Measurements from ENCODE around the gene SDC1.
"Not testable (repeated sequence)": the region's sequence is repeated elsewhere in the genome, so short reads cannot be mapped to it uniquely, and the experiment has no call there.

SDC1 gene

DNA sequence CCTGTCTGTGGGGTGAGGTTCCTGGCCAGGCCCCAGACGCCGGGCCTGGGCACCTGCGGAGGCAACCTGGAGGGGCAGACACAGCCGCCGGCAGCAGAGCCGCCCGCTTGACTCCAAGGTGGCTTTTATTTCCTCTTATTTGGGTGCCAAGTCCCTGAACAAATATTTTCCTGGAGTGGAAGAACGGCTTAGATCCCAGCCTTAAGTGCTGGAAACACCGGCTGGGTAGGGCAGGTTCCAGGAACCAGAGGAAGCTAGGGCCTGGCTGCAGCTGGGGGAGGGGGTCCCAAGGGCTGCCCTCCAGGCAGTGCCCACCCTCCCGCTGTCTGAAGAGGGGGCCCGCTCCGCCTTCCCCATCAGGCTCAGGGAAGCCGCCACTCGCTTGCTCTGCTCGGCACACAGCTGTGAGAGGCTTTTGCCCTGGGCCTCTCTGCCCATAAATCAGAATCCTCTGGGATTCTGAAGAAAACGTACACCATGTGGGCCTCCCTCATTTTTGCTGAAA lies 28.2 kb downstream of the SDC1 start:
- no peak for DNase-seq (ENCODE audit: low spot score)

GRCh38 chr2:20196053-20196656 lies 28.8 kb downstream of the SDC1 start:
- DNase-seq (ENCODE audit: low spot score) = no peak

GRCh38 chr2:20195431-20196033 lies 29.4 kb downstream of the SDC1 start:
- no peak for DNase-seq (ENCODE audit: low spot score)

DNA sequence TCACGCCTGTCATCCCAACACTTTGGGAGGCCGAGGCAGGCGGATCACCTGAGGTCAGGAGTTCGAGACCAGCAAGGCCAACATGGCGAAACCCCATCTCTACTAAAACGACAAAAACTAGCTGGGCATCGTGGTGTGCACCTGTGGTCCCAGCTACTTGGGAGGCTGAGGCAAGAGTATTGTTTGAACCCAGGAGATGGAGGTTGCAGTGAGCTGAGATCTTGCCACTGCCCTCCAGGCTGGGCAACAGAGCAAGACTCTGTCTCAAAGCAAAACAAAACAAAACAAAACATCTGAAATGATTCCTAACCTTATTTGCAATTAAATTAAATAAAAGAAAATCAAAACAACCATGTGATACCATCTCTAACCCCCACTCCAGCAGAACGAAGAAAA lies 29.9 kb downstream of the SDC1 start:
- not testable (repeated sequence) for DNase-seq (ENCODE audit: low spot score)

GRCh38 chr2:20194097-20195015 lies 30.6 kb downstream of the SDC1 start:
- DNase-seq (ENCODE audit: low spot score) = no peak

- DNase-seq (ENCODE audit: low spot score) = no peak
These were observed 31.7 kb downstream of the SDC1 start for GRCh38 chr2:20193185-20193584.

DNA sequence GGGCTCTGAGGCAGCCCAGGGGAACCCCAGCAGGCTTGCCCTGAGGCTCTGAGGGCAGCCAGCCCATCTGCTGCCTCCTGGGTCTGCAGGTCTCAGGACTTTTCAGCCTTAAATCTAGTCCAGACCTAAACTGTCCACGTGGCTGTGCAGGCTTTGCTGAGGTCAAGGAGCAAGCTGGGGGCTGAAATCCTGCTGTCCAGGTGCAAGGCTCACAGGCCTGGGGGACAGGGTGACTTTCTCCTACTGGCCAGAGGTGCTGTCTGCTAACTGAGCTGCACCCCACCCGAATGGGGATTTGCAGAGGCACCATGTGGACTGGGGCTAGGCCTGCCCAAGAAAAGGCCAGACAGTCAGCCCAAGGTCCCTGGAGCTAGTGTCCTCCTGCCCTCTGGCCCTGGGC lies 32.1 kb downstream of the SDC1 start:
- DNase-seq (ENCODE audit: low spot score) = no peak

DNA sequence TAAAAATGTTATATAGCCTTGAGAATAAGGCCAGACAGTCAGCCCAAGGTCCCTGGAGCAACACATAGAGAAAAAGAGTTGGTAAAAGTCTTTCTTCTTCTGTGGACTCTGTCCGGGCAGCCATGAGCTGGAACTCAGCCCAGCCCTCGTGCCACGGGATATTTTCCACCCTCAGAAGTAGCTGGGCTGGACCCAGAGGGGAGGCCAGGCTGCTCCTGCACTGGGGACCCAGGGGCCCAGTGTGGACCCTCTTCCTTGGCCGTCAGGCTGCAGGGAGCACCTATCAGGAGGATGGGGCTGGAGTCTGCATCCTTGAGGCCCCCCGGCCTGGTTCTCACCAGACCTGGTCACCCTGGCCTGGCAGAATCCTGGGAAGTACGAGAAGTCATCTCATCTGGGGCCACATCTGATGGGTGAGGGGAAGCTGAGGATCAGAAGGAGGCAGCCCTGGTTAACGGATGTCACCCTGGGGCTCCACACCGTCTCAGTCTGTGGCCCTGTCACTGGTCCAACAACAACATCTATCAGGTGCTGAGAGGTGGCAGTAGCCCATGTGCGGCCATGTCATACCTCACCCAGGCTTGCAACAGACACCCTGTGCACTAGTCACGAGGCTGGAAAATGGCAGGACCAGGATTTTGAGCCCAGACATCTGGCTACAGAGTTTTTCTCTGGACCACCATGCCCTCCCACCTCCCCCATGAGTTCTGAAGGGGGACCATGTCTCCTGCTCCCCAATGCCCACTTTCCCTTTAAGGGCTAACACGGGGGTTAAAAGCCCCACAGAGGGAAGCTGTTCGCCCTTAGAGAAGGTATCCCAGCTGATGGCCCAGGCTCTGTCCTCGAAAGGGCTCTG lies 33.0 kb downstream of the SDC1 start:
- DNase-seq (ENCODE audit: low spot score) = no peak

DNA sequence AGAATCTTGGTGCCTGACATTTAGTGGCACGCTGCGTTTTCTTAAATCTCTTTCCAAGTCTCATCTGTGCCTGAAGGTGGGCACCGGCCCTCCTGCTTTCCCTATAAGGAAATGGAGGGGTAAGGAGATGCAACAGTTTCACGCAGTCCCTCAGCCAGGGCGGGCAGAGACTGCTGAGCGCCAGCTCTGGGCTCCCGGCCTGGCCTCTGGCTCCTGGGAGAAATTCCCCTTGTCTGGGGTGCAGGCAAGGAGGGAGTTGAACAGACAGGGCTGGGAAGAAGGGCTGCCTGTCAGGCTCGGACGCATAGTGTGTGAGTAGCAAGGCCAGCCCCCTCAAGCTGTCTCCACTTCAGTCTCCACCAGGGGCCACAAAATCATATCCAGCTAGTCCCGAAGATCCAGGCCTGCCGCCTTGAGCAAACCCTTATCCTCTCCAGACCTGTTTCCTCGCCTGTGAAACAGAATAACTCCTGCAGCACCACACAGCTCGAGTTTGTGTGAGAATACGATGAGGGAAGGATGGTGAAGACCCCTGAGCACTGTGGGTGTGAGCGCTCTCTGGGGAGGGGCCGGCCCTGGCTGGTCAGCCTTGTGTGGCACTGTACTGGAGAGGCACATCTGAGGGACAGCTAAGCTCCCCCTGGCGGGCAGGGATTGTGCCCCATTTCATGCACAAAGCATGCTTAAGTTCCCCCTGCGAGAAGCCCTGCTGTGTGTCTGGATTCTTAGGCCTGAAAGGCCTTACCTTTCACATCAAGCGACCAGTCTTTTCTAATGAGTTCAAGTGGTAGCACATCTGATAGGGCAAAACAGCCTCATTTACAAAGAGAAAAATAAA lies 33.8 kb downstream of the SDC1 start:
- no peak for DNase-seq (ENCODE audit: low spot score)

DNA sequence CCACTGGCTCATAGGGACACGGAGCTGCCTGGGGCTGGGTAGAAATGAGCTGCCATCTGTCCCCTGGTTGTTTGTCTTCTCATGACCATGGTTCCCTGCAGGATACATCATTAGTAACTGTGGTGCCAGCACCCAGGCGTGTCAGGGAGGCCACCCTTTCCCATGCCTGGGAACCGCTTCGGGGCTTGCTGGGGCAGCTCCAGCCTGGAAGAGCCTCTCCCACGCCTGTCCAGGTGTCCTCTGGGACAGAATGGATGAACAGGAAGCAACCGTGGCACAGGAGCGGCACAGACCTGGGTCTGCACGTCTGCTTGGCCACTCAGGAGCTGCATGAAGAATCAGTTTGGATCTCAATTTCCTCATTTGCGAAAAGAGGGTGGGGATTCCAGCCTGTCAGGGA lies 34.8 kb downstream of the SDC1 start:
- no peak for DNase-seq (ENCODE audit: low spot score)

GRCh38 chr2:20189299-20189931 lies 35.5 kb downstream of the SDC1 start:
- DNase-seq (ENCODE audit: low spot score) = no peak

DNA sequence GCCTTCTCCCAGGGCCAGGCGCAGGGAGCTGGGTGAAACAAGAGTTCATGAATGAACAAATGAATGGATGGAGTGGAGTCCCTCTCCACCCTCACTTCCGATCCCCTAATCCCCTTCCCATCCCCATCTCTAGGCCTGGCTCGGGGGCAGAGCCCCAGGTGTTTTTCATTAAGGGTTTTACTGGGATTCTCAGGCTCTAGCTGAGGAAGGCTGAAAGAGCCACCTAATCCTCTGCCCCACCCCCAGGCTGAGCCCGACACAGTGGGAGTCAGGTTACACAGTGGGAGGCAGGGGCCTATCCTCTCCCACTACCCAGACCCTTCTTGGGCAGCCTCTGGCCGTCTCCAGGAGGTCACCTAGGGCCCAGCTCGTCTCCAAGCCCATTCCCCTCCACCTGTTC lies 36.1 kb downstream of the SDC1 start:
- no peak for DNase-seq (ENCODE audit: low spot score)

DNA sequence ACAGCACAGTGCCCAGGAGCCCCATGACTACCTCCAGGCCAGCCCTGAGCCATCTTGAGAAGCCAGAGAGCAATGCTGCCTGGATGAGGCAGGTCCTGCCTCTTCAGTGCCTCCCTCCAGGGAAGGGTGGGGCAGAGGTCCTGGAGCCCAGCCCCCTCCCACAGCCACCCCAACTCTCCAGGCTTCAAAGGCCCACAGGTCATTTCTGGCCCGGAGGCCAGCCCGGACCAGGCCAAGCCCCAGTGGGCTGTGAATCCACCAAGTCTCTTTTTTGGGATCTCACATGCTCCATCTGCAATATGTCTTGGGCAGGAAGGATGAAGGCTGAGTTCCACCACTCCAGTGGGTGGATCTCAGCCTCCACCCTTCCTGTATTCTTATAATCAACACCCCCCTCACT lies 36.7 kb downstream of the SDC1 start:
- no peak for DNase-seq (ENCODE audit: low spot score)

GRCh38 chr2:20187331-20187730 lies 37.6 kb downstream of the SDC1 start:
- DNase-seq (ENCODE audit: low spot score) = no peak

GRCh38 chr2:20186855-20187187 lies 38.1 kb downstream of the SDC1 start:
- DNase-seq (ENCODE audit: low spot score) = no peak

GRCh38 chr2:20186078-20186854 lies 38.7 kb downstream of the SDC1 start:
- no peak for DNase-seq (ENCODE audit: low spot score)

GRCh38 chr2:20185176-20186022 lies 39.5 kb downstream of the SDC1 start:
- no peak for DNase-seq (ENCODE audit: low spot score)

DNA sequence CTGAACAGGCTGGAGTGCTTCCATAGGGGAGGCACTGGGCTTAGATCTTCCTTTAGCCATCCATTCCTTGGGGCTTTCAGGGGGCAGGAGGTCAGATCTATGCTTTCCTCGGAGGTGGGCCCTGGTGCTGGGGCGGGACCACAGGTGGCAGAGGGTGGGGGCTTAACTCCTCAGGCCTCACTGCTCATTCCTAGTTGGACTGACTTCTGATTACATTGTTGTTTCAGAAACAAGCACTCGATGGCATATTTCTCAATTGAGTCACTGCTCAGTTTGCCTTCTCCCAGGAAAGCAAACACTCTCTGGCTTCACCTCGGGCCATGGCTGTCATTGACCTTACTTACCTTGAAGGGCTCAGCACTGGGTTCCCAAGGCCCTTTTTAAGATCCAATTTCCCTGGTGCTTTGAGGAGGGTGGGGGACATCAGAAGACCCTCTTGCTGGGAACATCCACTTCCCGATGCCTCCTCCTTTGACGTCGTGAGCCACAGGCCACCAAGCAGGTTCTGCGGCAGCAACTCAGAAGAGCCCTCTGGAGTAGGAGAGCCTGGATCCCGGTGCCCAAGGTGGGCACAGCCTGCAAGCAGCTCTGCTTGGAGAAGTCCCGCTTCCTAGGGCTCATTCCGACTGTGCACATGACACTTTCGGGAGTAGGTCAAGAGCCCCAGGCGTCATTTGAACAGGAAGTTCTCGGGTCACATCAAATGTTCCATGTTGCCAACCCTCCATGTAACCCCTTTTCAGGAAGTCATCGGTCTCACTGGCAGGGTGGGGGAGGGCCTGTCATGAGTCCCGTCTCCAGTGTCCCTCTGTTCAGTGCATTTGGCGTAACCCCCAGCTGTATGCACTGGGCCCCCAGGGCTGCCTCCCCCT lies 40.6 kb downstream of the SDC1 start:
- peak; percentile 78 for DNase-seq (ENCODE audit: low spot score)

Measured in GM03348 (cell line).